Measurements from ENCODE around the gene OSBPL5. TPM values are rescaled to one million over a fixed set of nuclear protein-coding genes. Genes with fewer than 3 reads are reported as not detected.

Gene OSBPL5
- total and polyA plus RNA-seq, 2 of the 4 experiments (the other 2 are of a cell fraction), result 14.9 to 22.3 TPM

GRCh38 chr11:3189886-3190583, 24.9 kb upstream of the OSBPL5 start:
- Histone ChIP-seq H3K27ac (ENCODE audit: insufficient read depth, low read length) (no peak overlapping the region), H4K91ac (ENCODE audit: insufficient read depth, low read depth, low read length) (no peak overlapping the region), H4K20me1 (ENCODE audit: insufficient read depth, low read length) (no peaks in the 10 kb centered on the region), H3K56ac (ENCODE audit: extremely low read depth, insufficient read depth, low read length) (no peak overlapping the region), H3K4me2 (ENCODE audit: low read depth, low read length) (no peak overlapping the region), H3K4me3 (ENCODE audit: insufficient read depth, low read depth, low read length) (no peak overlapping the region), H2AK9ac (replicated peaks; ENCODE audit: low read depth, low read length, poor library complexity) (no peak overlapping the region), H3K18ac (ENCODE audit: low read depth, low read length) (no peak overlapping the region), H2BK20ac (ENCODE audit: low read depth, low read length) (no peak overlapping the region), H3K4ac (ENCODE audit: low read depth, low read length) (no peak overlapping the region), H4K5ac (ENCODE audit: low read depth, low read length) (no peak overlapping the region), H2BK120ac (ENCODE audit: low read depth, low read length) (no peak overlapping the region), H2AFZ (replicated peaks; ENCODE audit: low read length, poor library complexity) (no peak overlapping the region), H3K14ac (replicated peaks; ENCODE audit: low read depth, low read length) (no peak overlapping the region), H2BK5ac (ENCODE audit: low read depth, low read length, poor library complexity, severe bottlenecking) (no peak overlapping the region), H3K79me1 (ENCODE audit: low read depth in 1 of 2, low read length in 2 of 2) (no peaks in the 10 kb centered on the region), H3K4me1 (ENCODE audit: control insufficient read depth, insufficient read depth, low read length) (no peaks in the 10 kb centered on the region), H4K8ac (ENCODE audit: low read depth in 2 of 2, low read length in 2 of 2) (no peak overlapping the region), H3K36me3 (ENCODE audit: control insufficient read depth, insufficient read depth, low read length) (no peaks in the 10 kb centered on the region), H3K9ac (ENCODE audit: low read depth, low read length) (no peak overlapping the region), H3K9me3 (ENCODE audit: control insufficient read depth, insufficient read depth, low read length) (no peaks in the 10 kb centered on the region), H2BK15ac (ENCODE audit: low read depth, low read length) (no peak overlapping the region), H3K9me1 (ENCODE audit: insufficient read depth, low read length) (no peaks in the 10 kb centered on the region), H3K23ac (ENCODE audit: low read depth, low read length) (no peak overlapping the region), H3K27me3 (ENCODE audit: control insufficient read depth, insufficient read depth, low read length) (peaks cover 40% of the 10 kb centered on the region), H2AK5ac (ENCODE audit: low read depth, low read length) (no peak overlapping the region)
- in situ Hi-C loops (cut with MboI; ENCODE audit: low sequenced_read_pairs), result no loop called here
- ChIA-PET POLR2A (ENCODE audit: unreplicated experiment) (no interaction called here), CTCF (no interaction called here)
- WGBS, 2 experiments (ENCODE audit: extremely low coverage in 2 of 2, insufficient read length in 1 of 2), result no CpG with 5 or more reads among the region's 11 CpGs
- BruUV-seq (replicated peaks), result no TSS peak
- TF ChIP-seq RFX5 (IDR thresholded peaks at IDR 0.05; ENCODE audit: low read depth, low read length) (no peak), MXI1 (IDR thresholded peaks at IDR 0.05; ENCODE audit: borderline replicate concordance, low read depth, low read length) (no peak), SMC3 (IDR thresholded peaks at IDR 0.05; ENCODE audit: low read depth, low read length) (no peak), POLR2A (IDR thresholded peaks at IDR 0.05; ENCODE audit: low read depth, low read length) (no peak), BHLHE40 (IDR thresholded peaks at IDR 0.05; ENCODE audit: low read depth, low read length) (no peak), MAFK (IDR thresholded peaks at IDR 0.05; ENCODE audit: low read depth, low read length) (no peak), RCOR1 (IDR thresholded peaks at IDR 0.05; ENCODE audit: insufficient replicate concordance, low read length) (no peak), USF2 (IDR thresholded peaks at IDR 0.05; ENCODE audit: low read depth, low read length) (no peak), NFE2L2 (IDR thresholded peaks at IDR 0.05; ENCODE audit: low read depth, low read length) (no peak), RAD21 (IDR thresholded peaks at IDR 0.05; ENCODE audit: low read length) (no peak), MAZ (IDR thresholded peaks at IDR 0.05; ENCODE audit: borderline replicate concordance, low read depth, low read length) (no peak), FOS (IDR thresholded peaks at IDR 0.05; ENCODE audit: low read depth, low read length) (no peak), CEBPB (IDR thresholded peaks at IDR 0.05; ENCODE audit: low read depth, low read length) (no peak)
- TF ChIP-seq, protein P1, sequence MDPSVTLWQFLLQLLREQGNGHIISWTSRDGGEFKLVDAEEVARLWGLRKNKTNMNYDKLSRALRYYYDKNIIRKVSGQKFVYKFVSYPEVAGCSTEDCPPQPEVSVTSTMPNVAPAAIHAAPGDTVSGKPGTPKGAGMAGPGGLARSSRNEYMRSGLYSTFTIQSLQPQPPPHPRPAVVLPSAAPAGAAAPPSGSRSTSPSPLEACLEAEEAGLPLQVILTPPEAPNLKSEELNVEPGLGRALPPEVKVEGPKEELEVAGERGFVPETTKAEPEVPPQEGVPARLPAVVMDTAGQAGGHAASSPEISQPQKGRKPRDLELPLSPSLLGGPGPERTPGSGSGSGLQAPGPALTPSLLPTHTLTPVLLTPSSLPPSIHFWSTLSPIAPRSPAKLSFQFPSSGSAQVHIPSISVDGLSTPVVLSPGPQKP (IDR thresholded peaks at IDR 0.05; ENCODE audit: borderline replicate concordance, low read depth, low read length), result no peak
- TF ChIP-seq, protein P2, sequence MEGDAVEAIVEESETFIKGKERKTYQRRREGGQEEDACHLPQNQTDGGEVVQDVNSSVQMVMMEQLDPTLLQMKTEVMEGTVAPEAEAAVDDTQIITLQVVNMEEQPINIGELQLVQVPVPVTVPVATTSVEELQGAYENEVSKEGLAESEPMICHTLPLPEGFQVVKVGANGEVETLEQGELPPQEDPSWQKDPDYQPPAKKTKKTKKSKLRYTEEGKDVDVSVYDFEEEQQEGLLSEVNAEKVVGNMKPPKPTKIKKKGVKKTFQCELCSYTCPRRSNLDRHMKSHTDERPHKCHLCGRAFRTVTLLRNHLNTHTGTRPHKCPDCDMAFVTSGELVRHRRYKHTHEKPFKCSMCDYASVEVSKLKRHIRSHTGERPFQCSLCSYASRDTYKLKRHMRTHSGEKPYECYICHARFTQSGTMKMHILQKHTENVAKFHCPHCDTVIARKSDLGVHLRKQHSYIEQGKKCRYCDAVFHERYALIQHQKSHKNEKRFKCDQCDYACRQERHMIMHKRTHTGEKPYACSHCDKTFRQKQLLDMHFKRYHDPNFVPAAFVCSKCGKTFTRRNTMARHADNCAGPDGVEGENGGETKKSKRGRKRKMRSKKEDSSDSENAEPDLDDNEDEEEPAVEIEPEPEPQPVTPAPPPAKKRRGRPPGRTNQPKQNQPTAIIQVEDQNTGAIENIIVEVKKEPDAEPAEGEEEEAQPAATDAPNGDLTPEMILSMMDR (conservative IDR thresholded peaks at IDR 0.05; ENCODE audit: low read depth, low read length), result no peak
- DNase-seq (no peak), ATAC-seq (ENCODE audit: low read depth) (no peak)
- dilution Hi-C loops (cut with HindIII; ENCODE audit: low sequenced_read_pairs, unreplicated experiment), result no loop called here
- intact Hi-C loops (cut with micrococcal nuclease), result no loop called here

Data from IMR-90 (cell line).